OCI-LY1 (cell line): Measurements from ENCODE around the gene HSBP1L1.

Experiments used
- H2AFZ ChIP-seq: fragments of 200-600 bp; sonication (generic), shearing (Covaris generic); 2 replicates; pipeline ENCODE4 v1.6.0; 2014; ENCODE audit warnings: antibody characterized with exemption, mild to moderate bottlenecking, low read length
- H3F3A ChIP-seq: fragments of 200-600 bp; sonication (generic), shearing (Covaris generic); 2 replicates; pipeline ENCODE4 v1.6.0; 2014; ENCODE audit warnings: mild to moderate bottlenecking, antibody characterized with exemption, low read length, moderate library complexity; ENCODE audit not compliant: insufficient read depth
- H3K27ac ChIP-seq: fragments of 200-600 bp; sonication (generic); 2 replicates; pipeline ENCODE4 v1.5.1; 2014; ENCODE audit warnings: low read length, mixed run types, mild to moderate bottlenecking, low read depth; ENCODE audit not compliant: poor library complexity, severe bottlenecking
- H3K27me3 ChIP-seq: fragments of 200-600 bp; sonication (generic); 2 replicates; pipeline ENCODE4 v1.6.0; 2014; ENCODE audit warnings: antibody characterized with exemption, mild to moderate bottlenecking, low read length, moderate library complexity; ENCODE audit not compliant: insufficient read depth
- H3K36me3 ChIP-seq: fragments of 200-600 bp; sonication (generic); 2 replicates; pipeline ENCODE4 v1.6.1; 2014; ENCODE audit warnings: mild to moderate bottlenecking, antibody characterized with exemption, low read length, moderate library complexity, mixed read lengths; ENCODE audit not compliant: insufficient read depth
- H3K4me1 ChIP-seq: fragments of 200-600 bp; sonication (generic); 2 replicates; pipeline ENCODE4 v1.5.1; 2014; ENCODE audit warnings: mild to moderate bottlenecking, low read length, moderate library complexity; ENCODE audit not compliant: insufficient read depth, severe bottlenecking
- H3K4me2 ChIP-seq: fragments of 200-600 bp; sonication (generic), shearing (Covaris generic); 2 replicates; pipeline ENCODE4 v1.6.1; 2014; ENCODE audit warnings: low read length
- H3K4me3 ChIP-seq: fragments of 200-600 bp; sonication (generic); 2 replicates; pipeline ENCODE4 v1.5.1; 2014; ENCODE audit warnings: low read length, low read depth, mild to moderate bottlenecking, mixed read lengths; ENCODE audit not compliant: poor library complexity, severe bottlenecking
- H3K79me2 ChIP-seq: fragments of 200-600 bp; shearing (Covaris generic); 2 replicates; pipeline ENCODE4 v1.6.1; 2016; ENCODE audit warnings: mixed run types, low read length, mixed read lengths; ENCODE audit not compliant: insufficient read depth
- H3K9ac ChIP-seq: fragments of 200-600 bp; sonication (generic), shearing (Covaris generic); 2 replicates; pipeline ENCODE4 v1.6.1; 2014; ENCODE audit warnings: mild to moderate bottlenecking, low read length, mixed read lengths
- H3K9me2 ChIP-seq: fragments of 200-600 bp; sonication (generic), shearing (Covaris generic); 2 replicates; pipeline ENCODE4 v1.6.1; 2014; ENCODE audit warnings: low read depth, mild to moderate bottlenecking, low read length, mixed read lengths
- H3K9me3 ChIP-seq: fragments of 200-600 bp; shearing (Covaris generic); 2 replicates; pipeline ENCODE4 v1.6.1; 2014; ENCODE audit warnings: low read length, mixed read lengths
- H4K20me1 ChIP-seq: fragments of 200-600 bp; sonication (generic), shearing (Covaris generic); 2 replicates; pipeline ENCODE4 v1.6.0; 2016; ENCODE audit warnings: mild to moderate bottlenecking, low read length; ENCODE audit not compliant: insufficient read depth
- EZH2 ChIP-seq: fragments of 200-600 bp; sonication (generic), shearing (Covaris generic); IDR thresholded peaks from 2 replicates; pipeline ENCODE4 v1.8.0; 2017; ENCODE audit warnings: borderline replicate concordance, mixed run types, mild to moderate bottlenecking, antibody characterized with exemption, low read length, moderate library complexity, mixed read lengths
- TF ChIP-seq, protein P1 (sequence below): fragments of 200-600 bp; sonication (generic), shearing (Covaris generic); IDR thresholded peaks from 2 replicates; pipeline ENCODE4 v1.5.1; 2017; ENCODE audit warnings: mild to moderate bottlenecking, antibody characterized with exemption, low read length, moderate library complexity, mixed read lengths

Gene HSBP1L1

DNA sequence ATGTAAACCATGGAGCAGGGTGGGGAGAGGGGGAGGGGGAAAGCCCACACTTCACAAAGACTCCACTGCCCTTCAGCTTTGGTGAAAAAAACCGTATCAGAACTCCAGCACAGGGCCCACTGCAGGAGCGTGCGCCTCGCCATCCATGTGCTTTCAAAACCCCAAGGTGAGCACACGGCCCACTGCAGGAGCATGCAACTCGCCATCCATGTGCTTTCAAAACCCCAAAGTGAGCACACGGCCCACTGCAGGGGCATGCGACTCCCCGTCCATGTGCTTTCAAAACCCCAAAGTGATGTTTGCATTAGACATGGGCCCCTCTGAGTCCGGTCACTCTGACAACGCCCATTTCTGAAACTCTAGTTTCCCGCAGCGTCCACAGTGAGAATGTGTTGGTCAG, 16.1 kb downstream of the HSBP1L1 start:
- H3F3A ChIP-seq: no peaks in the 10 kb centered on the region
- peaks cover 3% of the 10 kb centered on the region for H4K20me1 ChIP-seq
- no peak overlapping the region for H3K4me3 ChIP-seq
- H3K9me3 ChIP-seq: no peaks in the 10 kb centered on the region
- no peak overlapping the region for H2AFZ ChIP-seq
- no peak overlapping the region for H3K27ac ChIP-seq
- peaks cover 73% of the 10 kb centered on the region for H3K36me3 ChIP-seq
- peaks cover 86% of the 10 kb centered on the region for H3K79me2 ChIP-seq
- H3K27me3 ChIP-seq: no peaks in the 10 kb centered on the region
- no peak overlapping the region for H3K4me2 ChIP-seq
- no peaks in the 10 kb centered on the region for H3K9me2 ChIP-seq
- no peaks in the 10 kb centered on the region for H3K4me1 ChIP-seq
- TF ChIP-seq, protein P1, sequence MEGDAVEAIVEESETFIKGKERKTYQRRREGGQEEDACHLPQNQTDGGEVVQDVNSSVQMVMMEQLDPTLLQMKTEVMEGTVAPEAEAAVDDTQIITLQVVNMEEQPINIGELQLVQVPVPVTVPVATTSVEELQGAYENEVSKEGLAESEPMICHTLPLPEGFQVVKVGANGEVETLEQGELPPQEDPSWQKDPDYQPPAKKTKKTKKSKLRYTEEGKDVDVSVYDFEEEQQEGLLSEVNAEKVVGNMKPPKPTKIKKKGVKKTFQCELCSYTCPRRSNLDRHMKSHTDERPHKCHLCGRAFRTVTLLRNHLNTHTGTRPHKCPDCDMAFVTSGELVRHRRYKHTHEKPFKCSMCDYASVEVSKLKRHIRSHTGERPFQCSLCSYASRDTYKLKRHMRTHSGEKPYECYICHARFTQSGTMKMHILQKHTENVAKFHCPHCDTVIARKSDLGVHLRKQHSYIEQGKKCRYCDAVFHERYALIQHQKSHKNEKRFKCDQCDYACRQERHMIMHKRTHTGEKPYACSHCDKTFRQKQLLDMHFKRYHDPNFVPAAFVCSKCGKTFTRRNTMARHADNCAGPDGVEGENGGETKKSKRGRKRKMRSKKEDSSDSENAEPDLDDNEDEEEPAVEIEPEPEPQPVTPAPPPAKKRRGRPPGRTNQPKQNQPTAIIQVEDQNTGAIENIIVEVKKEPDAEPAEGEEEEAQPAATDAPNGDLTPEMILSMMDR: no peak
- TF ChIP-seq EZH2: no peak
- H3K9ac ChIP-seq: no peak overlapping the region

DNA sequence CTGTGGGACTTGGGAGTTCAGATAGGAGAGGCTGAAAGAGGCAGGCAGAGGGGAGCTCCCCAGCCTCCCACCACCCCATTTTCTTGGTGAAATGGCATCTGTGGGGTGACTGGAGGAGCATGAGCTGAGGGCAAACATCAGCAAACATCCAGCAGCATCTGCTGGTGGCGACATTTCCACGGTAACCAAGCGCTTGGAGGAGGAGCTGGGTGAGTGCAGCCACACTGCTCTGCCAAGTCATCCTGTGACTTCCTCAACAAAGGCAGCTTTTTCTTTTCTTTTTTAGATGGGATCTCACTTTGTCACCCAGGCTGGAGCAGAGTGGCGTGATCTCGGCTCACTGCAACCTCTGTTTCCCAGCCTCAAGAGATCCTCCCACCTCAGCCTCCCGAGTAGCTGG, 18.3 kb downstream of the HSBP1L1 start:
- no peaks in the 10 kb centered on the region for H3F3A ChIP-seq
- H4K20me1 ChIP-seq: peaks cover 3% of the 10 kb centered on the region
- TF ChIP-seq, protein P1: no peak
- no peak for TF ChIP-seq EZH2
- H3K4me2 ChIP-seq: no peak overlapping the region
- H3K36me3 ChIP-seq: peaks cover 71% of the 10 kb centered on the region
- H2AFZ ChIP-seq: no peak overlapping the region
- peaks cover 100% of the 10 kb centered on the region for H3K79me2 ChIP-seq
- H3K27ac ChIP-seq: no peak overlapping the region
- no peak overlapping the region for H3K9ac ChIP-seq
- no peaks in the 10 kb centered on the region for H3K27me3 ChIP-seq
- no peaks in the 10 kb centered on the region for H3K9me3 ChIP-seq
- H3K4me3 ChIP-seq: no peak overlapping the region
- H3K4me1 ChIP-seq: peaks cover 19% of the 10 kb centered on the region
- H3K9me2 ChIP-seq: no peaks in the 10 kb centered on the region

DNA sequence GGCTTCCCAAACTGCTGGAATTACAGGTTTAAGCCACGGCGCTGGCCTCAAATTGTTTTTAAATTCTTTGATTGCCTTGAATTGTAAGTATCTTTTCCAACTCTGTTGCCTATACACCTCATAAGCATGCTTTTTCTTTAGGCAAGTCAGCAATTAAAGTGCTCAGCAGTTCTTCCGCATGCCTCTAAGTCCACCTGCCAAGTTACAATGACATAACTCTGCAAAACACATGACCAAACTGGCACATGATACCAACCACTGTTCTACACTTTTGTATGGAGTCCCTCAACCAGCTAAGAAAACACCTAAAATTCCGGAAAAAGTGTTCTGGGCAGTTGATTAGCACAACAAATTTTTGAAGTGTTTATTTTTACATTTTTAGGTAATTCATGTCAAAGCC, 18.8 kb downstream of the HSBP1L1 start:
- Histone ChIP-seq H3K9me2 (no peaks in the 10 kb centered on the region), H3K4me2 (no peak overlapping the region), H3K27ac (no peak overlapping the region), H2AFZ (no peak overlapping the region), H3K9me3 (no peaks in the 10 kb centered on the region), H3K27me3 (no peaks in the 10 kb centered on the region), H3K9ac (no peak overlapping the region), H3K79me2 (peaks cover 99% of the 10 kb centered on the region), H3K4me1 (peaks cover 19% of the 10 kb centered on the region), H3K36me3 (peaks cover 71% of the 10 kb centered on the region), H3K4me3 (no peak overlapping the region), H3F3A (no peaks in the 10 kb centered on the region), H4K20me1 (peaks cover 3% of the 10 kb centered on the region)
- TF ChIP-seq, protein P1: no peak
- no peak for TF ChIP-seq EZH2
